Dermis blood vessel endothelial cell (primary cell): ENCODE results near the gene YPEL5. TPM values are rescaled to one million over a fixed set of nuclear protein-coding genes. Genes with fewer than 3 reads are reported as not detected.
A peak's percentile ranks its signal among the peaks of the same experiment; 100 is the strongest.

Experiments
- DNase-seq: peaks from one replicate; pipeline ENCODE4 v3.0.0; 2010
- total RNA-seq: library from RNA; depleted of rRNA; stranded (reverse); fragments of >200 nt; gene quantifications from 2 replicates; pipeline ENCODE4 v1.2.3, GENCODE V29; 2014

Gene YPEL5
- total RNA-seq, 1 donor from 2014 or later: 99.2 TPM

GRCh38 chr2:30208453-30208852 lies 61.6 kb downstream of the YPEL5 start:
- peak; percentile 84 for DNase-seq

GRCh38 chr2:30209227-30209626 lies 62.4 kb downstream of the YPEL5 start:
- DNase-seq: no peak

Other genes with a start within 250 kb of the YPEL5 start
- gene ALK, start 225.4 kb upstream of the YPEL5 start, total RNA-seq: not detected in 2 replicates
- gene LBH, start 84.5 kb downstream of the YPEL5 start, total RNA-seq: 25.1 and 49.9 TPM in 2 replicates